ENCODE results near the gene CYP4F2. TPM values are rescaled to one million over a fixed set of nuclear protein-coding genes. Genes with fewer than 3 reads are reported as not detected.
"Not testable (repeated sequence)": the region's sequence is repeated elsewhere in the genome, so short reads cannot be mapped to it uniquely, and the experiment has no call there.

Gene CYP4F2
- total RNA-seq, 3 donors from 2014 or later (not counting 1 experiment from before 2014, with no cell fraction given) = 0.75 TPM; not detected in 2

- TF ChIP-seq CTCF (IDR thresholded peaks at IDR 0.05) = no peak
- no peaks in the 10 kb centered on the region for H3K4me1 ChIP-seq (ENCODE audit: control insufficient read depth, insufficient read depth, low read length)
- H3K36me3 ChIP-seq (ENCODE audit: control insufficient read depth, insufficient read depth, low read length) = no peaks in the 10 kb centered on the region
- no peaks in the 10 kb centered on the region for H3K9me3 ChIP-seq (ENCODE audit: control insufficient read depth, insufficient read depth, low read length)
- Mint-ChIP-seq H3K4me1 (no peaks in the 10 kb centered on the region), H3K9me3 (no peaks in the 10 kb centered on the region), H3K36me3 (no peaks in the 10 kb centered on the region), H3K4me3 (no peak within 1 kb of the TSS), H3K27ac (no peak within 1 kb of the TSS), H3K27me3 (ENCODE audit: low read depth in 2 of 2) (peaks cover 2 to 12% of the 10 kb centered on the region in 2 donors)
- no peak within 1 kb of the TSS for H3K4me3 ChIP-seq (ENCODE audit: low read length)
- no peak within 1 kb of the TSS for H3K27ac ChIP-seq (ENCODE audit: low read length)
- DNase-seq (no peak), ATAC-seq (no peak)
- H3K27me3 ChIP-seq (ENCODE audit: control insufficient read depth, insufficient read depth, low read length) = peaks cover 11% of the 10 kb centered on the region
- 57% methylated on average over 10 of the region's 10 CpGs for WGBS (ENCODE audit: insufficient coverage)
- intact Hi-C loops (cut with micrococcal nuclease) = no loop called here
These were observed 36.6 kb upstream of the CYP4F2 start, which contains the start of gene CYP4F11 for GRCh38 chr19:15934332-15935078. CYP4F11 (minus strand) TSS chr19:15934529; CDS start chr19:15934408, 121 bp downstream.

- H3K27ac Mint-ChIP-seq; H3K4me3 Mint-ChIP-seq; H3K36me3 ChIP-seq (ENCODE audit: control insufficient read depth, insufficient read depth, low read length); H3K36me3 Mint-ChIP-seq; H3K4me1 Mint-ChIP-seq; H3K9me3 ChIP-seq (ENCODE audit: control insufficient read depth, insufficient read depth, low read length); H3K9me3 Mint-ChIP-seq; ATAC-seq; H3K4me1 ChIP-seq (ENCODE audit: control insufficient read depth, insufficient read depth, low read length); H3K4me3 ChIP-seq (ENCODE audit: low read length); intact Hi-C loops (cut with micrococcal nuclease); DNase-seq; H3K27ac ChIP-seq (ENCODE audit: low read length): not testable (repeated sequence)
- H3K27me3 ChIP-seq (ENCODE audit: control insufficient read depth, insufficient read depth, low read length) = peaks cover 12% of the 10 kb centered on the region
- peaks cover 8 to 12% of the 10 kb centered on the region in 2 donors for H3K27me3 Mint-ChIP-seq (ENCODE audit: low read depth in 2 of 2)
- WGBS (ENCODE audit: insufficient coverage) = 53% methylated on average over 11 of the region's 12 CpGs
These were observed 36.0 kb upstream of the CYP4F2 start for GRCh38 chr19:15933761-15934331.

- Mint-ChIP-seq H3K4me3 (no peak overlapping the region), H3K27me3 (ENCODE audit: low read depth in 2 of 2) (peaks cover 20 to 21% of the 10 kb centered on the region in 2 donors), H3K9me3 (no peaks in the 10 kb centered on the region), H3K27ac (no peak overlapping the region), H3K36me3 (no peaks in the 10 kb centered on the region), H3K4me1 (no peaks in the 10 kb centered on the region)
- intact Hi-C loops (cut with micrococcal nuclease) = no loop called here
- Histone ChIP-seq H3K4me1 (ENCODE audit: control insufficient read depth, insufficient read depth, low read length) (no peaks in the 10 kb centered on the region), H3K9me3 (ENCODE audit: control insufficient read depth, insufficient read depth, low read length) (no peaks in the 10 kb centered on the region), H3K27me3 (ENCODE audit: control insufficient read depth, insufficient read depth, low read length) (peaks cover 8% of the 10 kb centered on the region), H3K36me3 (ENCODE audit: control insufficient read depth, insufficient read depth, low read length) (no peaks in the 10 kb centered on the region), H3K27ac (ENCODE audit: low read length) (no peak overlapping the region), H3K4me3 (ENCODE audit: low read length) (no peak overlapping the region)
- DNase-seq = no peak
- ATAC-seq = no peak
- WGBS (ENCODE audit: insufficient coverage) = 91% methylated on average over 3 of the region's 3 CpGs
- TF ChIP-seq CTCF (IDR thresholded peaks at IDR 0.05) = no peak
These were observed 30.4 kb upstream of the CYP4F2 start for GRCh38 chr19:15928321-15928720.

GRCh38 chr19:15926484-15926883 is 28.6 kb upstream of the CYP4F2 start:
- Mint-ChIP-seq H3K4me1 (no peaks in the 10 kb centered on the region), H3K9me3 (no peaks in the 10 kb centered on the region), H3K27me3 (ENCODE audit: low read depth in 2 of 2) (peaks cover 25 to 27% of the 10 kb centered on the region in 2 donors), H3K4me3 (no peak overlapping the region), H3K36me3 (no peaks in the 10 kb centered on the region), H3K27ac (no peak overlapping the region)
- Histone ChIP-seq H3K4me1 (ENCODE audit: control insufficient read depth, insufficient read depth, low read length) (no peaks in the 10 kb centered on the region), H3K4me3 (ENCODE audit: low read length) (no peak overlapping the region), H3K9me3 (ENCODE audit: control insufficient read depth, insufficient read depth, low read length) (no peaks in the 10 kb centered on the region), H3K27me3 (ENCODE audit: control insufficient read depth, insufficient read depth, low read length) (peaks cover 8% of the 10 kb centered on the region), H3K36me3 (ENCODE audit: control insufficient read depth, insufficient read depth, low read length) (no peaks in the 10 kb centered on the region), H3K27ac (ENCODE audit: low read length) (no peak overlapping the region)
- ATAC-seq (no peak), DNase-seq (no peak)
- 0% methylated on average over 1 of the region's 1 CpG for WGBS (ENCODE audit: insufficient coverage)
- intact Hi-C loops (cut with micrococcal nuclease) = no loop called here
- TF ChIP-seq CTCF (IDR thresholded peaks at IDR 0.05) = no peak
